Jurkat, Clone E6-1 (cell line): ENCODE results near the gene VTN.

Experiments
- DNase-seq: peaks from one replicate; pipeline ENCODE4 v3.0.0-alpha.2; 2011; ENCODE audit warnings: low read depth, low spot score
- H3K4me3 ChIP-seq: 2 replicates; pipeline ENCODE4 v1.5.1; 2011; ENCODE audit warnings: mild to moderate bottlenecking, low read length, control low read depth, moderate library complexity

The VTN gene

DNA sequence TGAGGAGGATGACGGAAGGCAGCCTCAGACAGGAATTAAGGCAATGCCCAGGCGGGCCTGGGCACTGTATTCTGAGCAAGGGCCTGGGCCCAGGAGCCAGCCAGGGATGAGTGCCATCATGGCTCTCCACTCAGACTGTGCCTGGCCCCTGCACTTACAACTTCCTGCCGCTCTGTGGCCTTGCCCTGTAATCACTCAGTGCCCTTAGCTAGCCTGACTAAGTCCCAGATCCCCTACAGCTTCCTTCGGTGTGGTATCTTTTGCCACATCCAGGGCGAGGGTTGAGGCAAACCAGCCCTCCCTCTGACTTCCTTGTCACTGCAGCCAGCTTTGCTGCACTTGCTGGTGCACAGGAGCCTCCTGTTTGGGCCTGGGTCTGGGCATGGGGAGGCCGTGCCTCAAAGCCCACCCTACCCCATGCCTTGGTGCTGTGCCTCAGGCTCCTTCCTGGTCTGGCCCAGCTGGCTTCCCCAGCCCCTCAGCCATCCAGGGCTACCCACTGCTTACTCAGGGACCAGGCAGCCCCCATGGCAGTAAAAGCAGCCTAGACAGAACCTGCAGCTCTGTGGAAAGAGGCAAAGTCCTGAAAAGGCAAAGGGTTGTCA, 26.6 kb upstream of the VTN start:
- peak; percentile 7 for DNase-seq
- no peak overlapping the region for H3K4me3 ChIP-seq

GRCh38 chr17:28395968-28396367, 25.9 kb upstream of the VTN start:
- H3K4me3 ChIP-seq: no peak overlapping the region
- DNase-seq: no peak

- no peak overlapping the region for H3K4me3 ChIP-seq
- DNase-seq: no peak
Measured at GRCh38 chr17:28395426-28395825, 25.3 kb upstream of the VTN start.

- no peak for DNase-seq
Measured at GRCh38 chr17:28394337-28395116, 24.4 kb upstream of the VTN start.

GRCh38 chr17:28392491-28392890, 22.4 kb upstream of the VTN start:
- H3K4me3 ChIP-seq: no peak overlapping the region
- no peak for DNase-seq

More at GRCh38 chr17:28394337-28395116, 24.4 kb upstream of the VTN start:
- H3K4me3 ChIP-seq: no peak overlapping the region

- DNase-seq: no peak
- no peak overlapping the region for H3K4me3 ChIP-seq
Measured at GRCh38 chr17:28391401-28391800, 21.3 kb upstream of the VTN start.

- no peak overlapping the region for H3K4me3 ChIP-seq
- no peak for DNase-seq
Measured at GRCh38 chr17:28390984-28391383, 20.9 kb upstream of the VTN start.

DNA sequence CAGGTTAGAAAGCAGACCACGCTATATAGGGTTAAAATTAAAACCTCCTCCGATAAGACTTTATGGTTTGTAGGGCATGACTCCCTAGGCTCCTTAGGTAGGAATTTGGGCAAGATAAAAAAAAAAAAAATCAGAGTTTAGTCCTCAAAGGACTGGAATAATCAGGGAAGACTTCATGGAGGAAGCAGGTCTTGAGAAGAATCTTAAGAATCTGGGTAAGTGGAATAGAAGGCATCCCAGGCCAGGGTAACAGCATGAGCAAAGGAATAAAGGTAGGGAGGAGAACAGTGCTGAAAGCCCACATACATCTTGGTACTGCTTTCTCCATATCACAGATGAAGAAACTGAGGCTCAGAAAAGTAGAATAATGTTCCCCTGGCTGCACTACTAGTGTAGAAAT, 20.5 kb upstream of the VTN start:
- H3K4me3 ChIP-seq: no peak overlapping the region
- no peak for DNase-seq

- no peak overlapping the region for H3K4me3 ChIP-seq
- no peak for DNase-seq
Measured at GRCh38 chr17:28390141-28390540, 20.0 kb upstream of the VTN start.

GRCh38 chr17:28388106-28388505, 18.0 kb upstream of the VTN start:
- H3K4me3 ChIP-seq: no peak overlapping the region
- DNase-seq: no peak

DNA sequence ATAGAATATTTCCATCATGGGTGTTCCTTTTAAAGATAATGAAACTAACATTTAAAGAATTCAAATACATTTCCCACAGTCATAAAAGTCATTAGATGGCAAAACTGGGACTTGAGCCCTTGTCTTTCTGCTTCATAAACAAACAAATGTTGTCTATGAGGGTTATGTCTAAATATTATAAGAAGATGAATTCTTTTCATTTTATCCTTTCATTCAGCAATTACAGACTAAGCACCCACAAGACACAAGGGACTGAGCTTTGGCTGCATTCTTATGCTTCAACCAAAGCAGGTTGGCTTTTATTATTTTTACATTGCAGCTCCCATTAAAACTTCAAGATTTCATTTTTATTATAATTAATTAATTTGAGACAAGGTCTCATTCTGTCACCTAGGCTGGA, 16.3 kb upstream of the VTN start:
- DNase-seq: no peak

DNA sequence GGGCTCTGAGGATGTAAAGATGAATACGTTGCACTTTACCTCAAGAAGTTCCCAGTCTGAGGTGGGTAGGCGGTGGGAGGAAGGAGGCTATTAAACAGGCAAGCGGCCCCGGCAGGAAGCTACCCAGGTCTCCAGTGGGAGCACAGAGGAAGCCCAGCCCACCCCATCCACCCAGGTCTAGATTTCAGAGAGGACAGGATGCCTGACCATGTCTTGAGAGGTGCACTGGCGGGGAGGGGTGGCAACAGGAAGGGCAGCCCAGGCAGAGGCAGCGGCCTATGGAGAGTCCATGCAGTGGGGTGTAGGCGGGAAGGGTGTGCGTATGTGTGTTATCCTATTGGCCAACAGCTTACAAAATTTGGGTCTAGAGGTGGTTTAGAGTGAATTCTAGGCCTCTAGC, 15.3 kb upstream of the VTN start:
- no peak overlapping the region for H3K4me3 ChIP-seq
- no peak for DNase-seq

More for the DNA sequence above, 16.3 kb upstream of the VTN start:
- no peak overlapping the region for H3K4me3 ChIP-seq

DNA sequence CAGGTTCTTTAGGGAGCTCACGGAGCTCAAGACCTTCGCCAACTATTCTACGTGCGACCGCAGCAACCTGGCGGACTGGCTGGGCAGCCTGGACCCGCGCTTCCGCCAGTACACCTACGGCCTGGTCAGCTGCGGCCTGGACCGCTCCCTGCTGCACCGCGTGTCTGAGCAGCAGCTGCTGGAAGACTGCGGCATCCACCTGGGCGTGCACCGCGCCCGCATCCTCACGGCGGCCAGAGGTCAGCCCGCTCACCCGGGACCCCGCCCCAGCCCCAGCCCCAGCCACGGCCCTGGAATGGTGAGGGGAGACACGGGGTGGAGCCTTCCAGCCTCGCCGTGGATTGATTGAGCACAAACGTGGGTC, 14.9 kb upstream of the VTN start:
- DNase-seq: no peak
- H3K4me3 ChIP-seq: no peak overlapping the region

DNA sequence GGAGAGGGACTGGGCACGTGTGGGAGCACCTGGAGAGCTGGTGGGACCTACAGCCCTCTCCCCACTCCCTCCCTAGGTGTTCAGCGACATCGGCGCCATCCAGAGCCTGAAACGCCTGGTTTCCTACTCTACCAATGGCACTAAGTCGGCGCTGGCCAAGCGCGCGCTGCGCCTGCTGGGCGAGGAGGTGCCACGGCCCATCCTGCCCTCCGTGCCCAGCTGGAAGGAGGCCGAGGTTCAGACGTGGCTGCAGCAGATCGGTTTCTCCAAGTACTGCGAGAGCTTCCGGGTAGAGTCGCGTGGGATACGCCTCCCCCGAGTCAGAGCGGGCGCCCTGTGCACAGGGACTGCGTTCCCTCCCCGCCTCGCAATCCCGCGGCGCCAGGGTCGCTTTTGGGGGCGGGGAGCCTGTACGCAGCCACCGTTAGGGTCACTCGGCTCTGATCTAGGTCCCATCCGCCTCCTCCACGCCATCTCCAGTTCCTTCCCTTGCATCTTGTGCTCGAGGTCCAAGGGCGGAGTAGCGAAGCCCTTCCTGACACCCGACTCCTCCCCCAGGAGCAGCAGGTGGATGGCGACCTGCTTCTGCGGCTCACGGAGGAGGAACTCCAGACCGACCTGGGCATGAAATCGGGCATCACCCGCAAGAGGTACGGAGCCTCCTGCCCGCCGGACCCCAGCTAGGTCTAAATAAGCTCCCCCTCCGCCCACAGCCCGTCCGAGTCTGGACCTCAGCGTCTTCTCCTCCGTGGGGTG, 14.4 kb upstream of the VTN start:
- H3K4me3 ChIP-seq: no peak overlapping the region
- no peak for DNase-seq

GRCh38 chr17:28381141-28381825, 11.2 kb upstream of the VTN start:
- H3K4me3 ChIP-seq: no peak overlapping the region
- DNase-seq: no peak

DNA sequence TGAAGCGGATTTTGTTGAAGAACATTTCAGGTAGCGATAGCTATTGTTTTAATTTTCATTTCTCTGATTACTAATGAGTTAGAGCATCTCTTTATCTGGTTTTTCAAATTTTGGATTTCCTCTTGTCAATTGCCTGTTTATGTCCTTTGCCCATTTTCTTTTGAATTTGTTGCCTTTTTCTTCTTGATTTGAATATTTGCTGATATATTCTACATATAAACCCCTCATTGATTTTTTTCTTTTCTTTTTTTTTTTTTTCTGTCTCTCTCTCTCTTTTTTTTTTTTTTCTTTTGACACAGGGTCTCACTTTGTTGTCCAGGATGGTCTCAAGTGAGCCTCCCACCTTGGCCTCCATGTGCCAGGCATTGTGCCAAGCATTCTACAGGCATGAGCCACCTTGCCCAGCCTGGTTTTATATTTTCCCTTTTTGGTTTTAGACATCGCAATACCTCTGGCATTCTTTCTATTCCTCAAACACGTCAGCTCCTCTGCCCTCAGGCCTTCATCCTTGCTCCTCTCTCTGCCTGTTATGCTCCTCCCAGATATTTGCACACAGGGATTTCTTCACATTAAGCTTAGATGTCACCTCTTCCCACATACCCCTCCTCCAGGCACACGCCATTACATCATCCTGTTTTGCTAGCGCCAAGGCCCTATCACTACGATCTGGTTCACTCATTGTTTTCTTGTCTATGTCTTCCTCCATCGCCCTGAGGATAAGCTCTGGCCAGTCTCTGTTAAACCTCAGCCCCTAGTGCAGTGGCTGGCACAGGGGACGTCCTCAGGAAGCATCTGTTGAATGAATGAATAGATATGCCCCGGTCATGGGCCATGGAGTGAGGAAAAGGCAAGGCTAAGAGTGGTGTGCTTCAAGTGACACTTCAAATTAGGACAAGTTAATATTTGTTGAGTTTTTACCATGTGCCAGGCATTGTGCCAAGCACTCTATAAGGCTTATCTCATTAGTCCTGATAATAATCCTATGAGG, 10.0 kb upstream of the VTN start:
- DNase-seq: no peak
- H3K4me3 ChIP-seq: no peak overlapping the region

- DNase-seq: no peak
- H3K4me3 ChIP-seq: no peak overlapping the region
Measured at GRCh38 chr17:28372945-28373274, 2.8 kb upstream of the VTN start.

GRCh38 chr17:28372203-28372944, 2.3 kb upstream of the VTN start:
- DNase-seq: no peak
- H3K4me3 ChIP-seq: peak overlapping the region; percentile 71
